Measurements from ENCODE around the gene FERMT3.

GRCh38 chr11:64254326-64254725, 47.8 kb downstream of the FERMT3 start:
- no peak for TF ChIP-seq POLR2AphosphoS5 (IDR thresholded peaks at IDR 0.05; ENCODE audit: low read depth, low read length)
- TF ChIP-seq POLR2A (IDR thresholded peaks at IDR 0.05; ENCODE audit: low read depth, low read length), result no peak
- TF ChIP-seq POU2F2 (IDR thresholded peaks at IDR 0.05; ENCODE audit: low read depth, low read length), result no peak
- no peak for TF ChIP-seq TAF1 (IDR thresholded peaks at IDR 0.05; ENCODE audit: low read depth, low read length)
- no peak for TF ChIP-seq SPI1 (IDR thresholded peaks at IDR 0.05; ENCODE audit: low read depth, low read length)
